H9 (cell line): ENCODE data around the gene SLC24A3. TPM values are rescaled to one million over a fixed set of nuclear protein-coding genes. Genes with fewer than 3 reads are reported as not detected.

Experiments used
- DNase-seq: peaks from one replicate; pipeline ENCODE4 v3.0.0-alpha.2; 2017
- H2AFZ ChIP-seq: one replicate; pipeline ENCODE4 v1.6.1; 2013; ENCODE audit warnings: mild to moderate bottlenecking, low read length, control low read depth, moderate library complexity
- H2AK5ac ChIP-seq: 2 replicates; pipeline ENCODE4 v1.6.1; 2013; ENCODE audit warnings: low read length, control low read depth, mixed read lengths; ENCODE audit not compliant: insufficient read length
- H2BK120ac ChIP-seq: one replicate; pipeline ENCODE4 v1.6.1; 2013; ENCODE audit warnings: low read depth, mild to moderate bottlenecking, low read length, control low read depth, inconsistent platforms; ENCODE audit not compliant: poor library complexity, severe bottlenecking
- H2BK12ac ChIP-seq: 2 replicates; pipeline ENCODE4 v1.6.1; 2013; ENCODE audit warnings: low read length, control low read depth, mixed read lengths, low read depth; ENCODE audit not compliant: insufficient read length
- H2BK15ac ChIP-seq: 2 replicates; pipeline ENCODE4 v1.6.1; 2013; ENCODE audit warnings: low read depth, low read length, control low read depth
- H2BK20ac ChIP-seq: one replicate; pipeline ENCODE4 v1.6.1; 2013; ENCODE audit warnings: low read depth, mild to moderate bottlenecking, low read length, control low read depth, inconsistent platforms; ENCODE audit not compliant: poor library complexity, severe bottlenecking
- H2BK5ac ChIP-seq: 2 replicates; pipeline ENCODE4 v1.6.1; 2013; ENCODE audit warnings: low read length, control low read depth, mixed read lengths; ENCODE audit not compliant: insufficient read length
- H3K14ac ChIP-seq: 2 replicates; pipeline ENCODE4 v1.6.1; 2013; ENCODE audit warnings: low read length, control low read depth; ENCODE audit not compliant: insufficient read depth
- H3K18ac ChIP-seq: 2 replicates; pipeline ENCODE4 v1.6.1; 2013; ENCODE audit warnings: low read depth, mild to moderate bottlenecking, mixed read lengths, low read length, control low read depth; ENCODE audit not compliant: insufficient read length
- H3K23ac ChIP-seq: 2 replicates; pipeline ENCODE4 v1.6.1; 2013; ENCODE audit warnings: low read length, control low read depth, mixed read lengths, low read depth; ENCODE audit not compliant: insufficient read length
- H3K23me2 ChIP-seq: 2 replicates; pipeline ENCODE4 v1.6.1; 2013; ENCODE audit warnings: low read depth, mild to moderate bottlenecking, mixed read lengths, low read length, control low read depth; ENCODE audit not compliant: insufficient read length, poor library complexity, severe bottlenecking
- H3K27ac ChIP-seq: 2 replicates; pipeline ENCODE4 v1.5.1; 2013; ENCODE audit warnings: low read length, control low read depth, mixed read lengths, low read depth; ENCODE audit not compliant: insufficient read length
- H3K27me3 ChIP-seq: 2 replicates; pipeline ENCODE4 v1.6.1; 2013; ENCODE audit warnings: low read length, control low read depth, inconsistent platforms; ENCODE audit not compliant: insufficient read depth
- H3K4ac ChIP-seq: 2 replicates; pipeline ENCODE4 v1.6.1; 2013; ENCODE audit warnings: low read depth, mild to moderate bottlenecking, control low read depth, inconsistent platforms, low read length, moderate library complexity
- H3K4me1 ChIP-seq: 2 replicates; pipeline ENCODE4 v1.6.1; 2013; ENCODE audit warnings: low read length, control low read depth, inconsistent platforms; ENCODE audit not compliant: insufficient read depth
- H3K4me2 ChIP-seq: 2 replicates; pipeline ENCODE4 v1.6.1; 2013; ENCODE audit warnings: low read length, control low read depth, mixed read lengths; ENCODE audit not compliant: insufficient read length, insufficient read depth
- H3K56ac ChIP-seq: 2 replicates; pipeline ENCODE4 v1.6.1; 2013; ENCODE audit warnings: low read depth, mild to moderate bottlenecking, mixed read lengths, low read length, control low read depth; ENCODE audit not compliant: insufficient read length
- H3K79me1 ChIP-seq: 2 replicates; pipeline ENCODE4 v1.6.1; 2013; ENCODE audit warnings: low read depth, mild to moderate bottlenecking, moderate library complexity, low read length, control low read depth, inconsistent platforms; ENCODE audit not compliant: insufficient read depth, poor library complexity, severe bottlenecking
- H3K79me2 ChIP-seq: 2 replicates; pipeline ENCODE4 v1.6.1; 2013; ENCODE audit warnings: low read length, control low read depth, inconsistent platforms; ENCODE audit not compliant: insufficient read depth
- H3K9ac ChIP-seq: 2 replicates; pipeline ENCODE4 v1.6.1; 2013; ENCODE audit warnings: low read length, control low read depth, mixed read lengths; ENCODE audit not compliant: insufficient read length; ENCODE audit errors: extremely low read depth
- H3K9me3 ChIP-seq: one replicate; pipeline ENCODE4 v1.6.1; 2013; ENCODE audit warnings: low read depth, low read length, inconsistent platforms; ENCODE audit not compliant: control insufficient read depth
- H3T11ph ChIP-seq: one replicate; pipeline ENCODE4 v1.6.1; 2013; ENCODE audit warnings: mild to moderate bottlenecking, low read length, control low read depth, inconsistent platforms
- H4K20me1 ChIP-seq: one replicate; pipeline ENCODE4 v1.6.1; 2013; ENCODE audit not compliant: control insufficient read depth, insufficient read length, insufficient read depth
- H4K5ac ChIP-seq: 2 replicates; pipeline ENCODE4 v1.6.1; 2013; ENCODE audit warnings: low read depth, mild to moderate bottlenecking, mixed read lengths, low read length, control low read depth; ENCODE audit not compliant: insufficient read length
- H4K8ac ChIP-seq: replicated peaks from 2 replicates; pipeline ENCODE4 v1.6.1; 2013; ENCODE audit warnings: low read length, control low read depth, mixed read lengths, low read depth; ENCODE audit not compliant: insufficient read length
- H4K91ac ChIP-seq: 2 replicates; pipeline ENCODE4 v1.6.1; 2013; ENCODE audit warnings: low read depth, mild to moderate bottlenecking, moderate library complexity, mixed read lengths, low read length, control low read depth; ENCODE audit not compliant: insufficient read length
- H3K27ac Mint-ChIP-seq, 3 experiments: 2 replicates in 2 of 3; 3 replicates in 1 of 3; pipeline ENCODE4 v1.8.0; 2020 to 2021; ENCODE audit warnings: mixed read lengths in 3 of 3, mild to moderate bottlenecking in 1 of 3, moderate library complexity in 1 of 3
- H3K27me3 Mint-ChIP-seq: 2 replicates; pipeline ENCODE4 v1.8.0; 2021; ENCODE audit warnings: low read depth, mild to moderate bottlenecking, moderate library complexity, mixed read lengths
- H3K36me3 Mint-ChIP-seq, 3 experiments: 2 replicates in 2 of 3; 3 replicates in 1 of 3; pipeline ENCODE4 v1.8.0; 2020 to 2021; ENCODE audit warnings: low read depth in 3 of 3, mixed read lengths in 3 of 3; ENCODE audit not compliant: insufficient read depth in 1 of 3
- H3K4me1 Mint-ChIP-seq, 2 experiments: 2 replicates each; pipeline ENCODE4 v1.8.0; 2020; ENCODE audit warnings: mixed read lengths in 2 of 2
- H3K4me3 Mint-ChIP-seq, 2 experiments: 2 replicates in 1 of 2; 3 replicates in 1 of 2; pipeline ENCODE4 v1.8.0; 2020 to 2021; ENCODE audit warnings: mild to moderate bottlenecking in 2 of 2, mixed read lengths in 2 of 2, moderate library complexity in 1 of 2
- H3K9me3 Mint-ChIP-seq, 2 experiments: 2 replicates in 1 of 2; 3 replicates in 1 of 2; pipeline ENCODE4 v1.8.0; 2020; ENCODE audit warnings: mild to moderate bottlenecking in 2 of 2, mixed read lengths in 2 of 2, moderate library complexity in 1 of 2
- CTCF ChIP-seq: fragments of 200-600 bp; sonication (generic); conservative IDR thresholded peaks from 3 replicates; pipeline ENCODE4 v1.8.0; 2021; ENCODE audit warnings: antibody characterized with exemption, mild to moderate bottlenecking
- WGBS: extraction: QIAGEN DNeasy Blood & Tissue Kit; methylation state at CpG from one replicate; pipeline ENCODE4 v1.1.7; 2013; ENCODE audit warnings: missing lambda C conversion rate, low lambda C conversion rate, mixed read lengths; ENCODE audit not compliant: insufficient read length; ENCODE audit errors: extremely low coverage; 5-methylcytosine and 5-hydroxymethylcytosine counted together
- total RNA-seq: library from RNA; stranded (reverse); gene quantifications from 2 replicates; pipeline ENCODE4 v1.2.1, GENCODE V29; 2021

Gene SLC24A3
- total RNA-seq, 1 experiment from 2014 or later, result 0.83 TPM

- DNase-seq, result no peak
- H2AK5ac ChIP-seq, result no peak overlapping the region
- no peak overlapping the region for H4K91ac ChIP-seq
- no peak overlapping the region for H3K18ac ChIP-seq
- H2BK5ac ChIP-seq, result no peak overlapping the region
- no peak overlapping the region for H2BK15ac ChIP-seq
- H2AFZ ChIP-seq, result no peak overlapping the region
- H3K9me3 ChIP-seq, result no peaks in the 10 kb centered on the region
- H2BK120ac ChIP-seq, result no peak overlapping the region
- no peak overlapping the region for H3K4me2 ChIP-seq
- H3K23me2 ChIP-seq, result no peaks in the 10 kb centered on the region
- no peak overlapping the region for H2BK12ac ChIP-seq
- Mint-ChIP-seq H3K27me3 (peaks cover 2% of the 10 kb centered on the region), H3K4me3 (no peak overlapping the region), H3K9me3 (peaks cover 11 to 13% of the 10 kb centered on the region in 2 experiments), H3K36me3 (peaks cover 0 to 5% (median 3%) of the 10 kb centered on the region in 3 experiments; a peak in 1 of 7 replicates), H3K27ac (no peak overlapping the region), H3K4me1 (peaks cover 16 to 20% of the 10 kb centered on the region in 2 experiments)
- no peaks in the 10 kb centered on the region for H3K79me2 ChIP-seq
- H4K20me1 ChIP-seq, result no peaks in the 10 kb centered on the region
- no peak overlapping the region for H4K8ac ChIP-seq
- no peak overlapping the region for H3K23ac ChIP-seq
- H3K14ac ChIP-seq, result no peak overlapping the region
- no CpG with 5 or more reads among the region's 3 CpGs for WGBS
- no peak overlapping the region for H3K27ac ChIP-seq
- H3T11ph ChIP-seq, result no peak overlapping the region
- no peak for TF ChIP-seq CTCF
- no peaks in the 10 kb centered on the region for H3K27me3 ChIP-seq
- no peaks in the 10 kb centered on the region; the same call in 1 of the 2 replicates for H3K4me1 ChIP-seq
- no peak overlapping the region for H3K9ac ChIP-seq
- H4K5ac ChIP-seq, result no peak overlapping the region
- H2BK20ac ChIP-seq, result no peak overlapping the region
- no peaks in the 10 kb centered on the region for H3K79me1 ChIP-seq
- H3K4ac ChIP-seq, result no peak overlapping the region
- H3K56ac ChIP-seq, result no peak overlapping the region
Observed at GRCh38 chr20:19745106-19745505, 532.7 kb downstream of the SLC24A3 start.
